Left ventricle myocardium superior (tissue), 1 donor: ENCODE measurements around the gene SUPT3H. TPM values are rescaled to one million over a fixed set of nuclear protein-coding genes. Genes with fewer than 3 reads are reported as not detected.
"Not testable (repeated sequence)": the region's sequence is repeated elsewhere in the genome, so short reads cannot be mapped to it uniquely, and the experiment has no call there.

Experiments used
- ATAC-seq: fragments of 200-7000 bp; cut with Tn5 transposase; one replicate; pipeline ENCODE4 v1.9.1; 2020; ENCODE audit warnings: mild to moderate bottlenecking, moderate library complexity
- DNase-seq: peaks from one replicate; pipeline ENCODE4 v3.0.0-alpha.2; 2020
- intact Hi-C: fragments of 100-400 bp; cut with micrococcal nuclease; formaldehyde crosslinking; loops from one replicate; pipeline ENCODE4 v1.11.0; 2022
- total RNA-seq: library from RNA; stranded (reverse); fragmentation: NEBNext Ultra II Directional; extraction: Animal tissue kit (Norgen Biotek cat#: 25700); gene quantifications from one replicate; pipeline ENCODE4 v1.2.1, GENCODE V29; 2021
- donor health status: DM: no; HTN: yes; CAD: no; lungs with severe emphysema.

The SUPT3H gene
- total RNA-seq, 1 donor from 2014 or later = 2.8 TPM

DNA sequence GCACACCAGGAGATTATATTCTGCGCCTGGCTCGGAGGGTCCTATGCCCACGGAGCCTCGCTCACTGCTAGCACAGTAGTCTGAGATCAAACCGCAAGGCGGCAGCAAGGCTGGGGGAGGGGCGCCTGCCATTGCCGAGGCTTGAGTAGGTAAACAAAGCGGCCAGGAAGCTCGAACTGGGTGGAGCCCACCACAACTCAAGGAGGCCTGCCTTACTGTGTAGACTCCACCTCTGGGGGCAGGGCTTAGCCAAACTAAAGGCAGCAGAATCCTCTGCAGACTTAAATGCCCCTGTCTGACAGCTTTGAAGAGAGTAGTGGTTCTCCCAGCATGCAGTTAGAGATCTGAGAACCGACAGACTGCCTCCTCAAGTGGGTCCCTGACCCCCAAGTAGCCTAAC is 477.4 kb downstream of the SUPT3H start:
- ATAC-seq, intact Hi-C loops, DNase-seq: not testable (repeated sequence)

DNA sequence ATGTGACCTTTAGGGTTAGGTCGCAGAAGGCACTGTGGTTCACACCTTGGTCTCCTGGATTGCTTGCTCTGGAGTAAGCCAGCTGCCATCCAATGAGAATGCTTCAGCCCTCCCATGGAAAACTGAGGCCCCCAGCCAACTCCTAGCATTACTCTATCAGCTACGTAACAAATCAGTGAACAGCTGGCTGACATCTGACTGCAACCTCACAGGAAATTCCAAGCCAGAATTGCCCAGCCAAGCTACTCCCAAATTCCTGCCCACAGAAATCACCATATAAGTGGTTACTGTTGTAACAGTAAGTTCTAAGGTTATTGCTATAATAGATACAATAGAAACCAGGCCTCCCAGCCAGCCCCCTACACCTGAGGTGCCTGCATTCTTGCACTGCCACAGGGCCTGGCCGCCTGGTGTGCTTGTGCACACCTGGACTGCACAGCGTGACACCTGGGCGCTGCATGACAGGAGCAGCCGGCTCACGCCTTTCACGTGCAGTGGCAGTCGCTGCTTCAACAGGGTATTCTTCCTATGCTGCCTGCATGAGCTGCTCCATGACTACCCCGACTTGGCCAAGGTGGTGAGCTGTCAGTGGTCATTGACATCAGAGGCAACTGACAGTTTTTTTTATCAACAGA is 479.3 kb downstream of the SUPT3H start:
- ATAC-seq (no peak), DNase-seq (no peak)
- intact Hi-C loops = no loop called here

DNA sequence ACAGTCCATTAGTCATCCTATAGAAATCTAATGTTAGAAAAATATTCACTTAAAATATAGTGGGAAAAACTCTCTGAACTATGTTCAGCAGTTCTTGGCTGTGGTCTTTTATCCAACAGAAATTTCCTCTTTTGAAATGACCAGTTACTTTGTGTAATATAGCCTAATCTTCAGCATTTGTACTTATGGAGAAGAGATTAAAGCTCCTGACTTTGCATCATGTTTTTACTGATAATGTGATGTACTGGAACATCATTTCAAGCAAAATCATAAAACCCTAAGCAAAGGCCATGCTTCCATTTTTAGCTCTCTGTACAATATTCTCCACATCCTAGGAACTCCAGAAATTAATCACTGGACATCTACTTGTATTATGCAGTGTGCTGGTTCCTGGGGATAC is 480.4 kb downstream of the SUPT3H start:
- DNase-seq = no peak
- intact Hi-C loops = no loop called here
- ATAC-seq = no peak

DNA sequence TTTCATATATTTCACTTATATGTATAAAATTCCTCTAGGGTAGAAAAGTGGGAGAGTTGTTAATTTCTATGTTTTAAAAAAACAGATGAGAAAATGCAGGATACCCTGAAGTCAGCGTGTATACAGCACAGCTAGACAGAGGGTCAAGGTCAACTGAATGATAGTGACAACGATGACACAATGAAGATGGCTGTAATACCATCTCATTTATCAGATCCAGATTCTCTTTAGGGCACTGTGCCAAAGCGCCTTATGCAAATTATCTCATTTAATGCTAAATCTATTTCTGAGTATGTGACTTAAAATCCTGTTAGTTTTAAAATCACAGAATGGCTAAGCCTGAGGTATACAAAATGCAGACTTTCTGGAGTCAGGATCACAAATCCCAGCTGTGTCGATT is 481.0 kb downstream of the SUPT3H start:
- intact Hi-C loops = no loop called here
- DNase-seq = no peak
- ATAC-seq = no peak

DNA sequence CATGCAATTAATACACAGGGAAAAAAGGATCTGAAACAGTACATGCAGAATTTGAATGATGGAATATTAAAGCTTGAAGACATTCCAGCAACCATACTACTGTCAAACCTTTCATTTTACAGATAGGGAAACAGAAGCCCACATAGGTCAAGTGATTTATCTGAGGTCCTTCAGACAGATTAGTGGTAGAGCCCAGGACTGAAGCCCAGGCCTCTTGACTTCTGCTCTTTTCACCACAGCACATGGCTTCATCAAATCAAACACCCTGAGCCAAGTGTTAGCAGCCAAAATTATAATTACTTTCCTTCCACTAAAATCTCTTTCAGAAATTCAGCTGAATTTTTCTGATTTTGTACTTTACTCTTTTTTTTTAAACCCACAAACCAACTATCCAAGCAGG is 485.2 kb downstream of the SUPT3H start:
- DNase-seq = no peak
- ATAC-seq = peak; percentile 82
- intact Hi-C loops = no loop called here

DNA sequence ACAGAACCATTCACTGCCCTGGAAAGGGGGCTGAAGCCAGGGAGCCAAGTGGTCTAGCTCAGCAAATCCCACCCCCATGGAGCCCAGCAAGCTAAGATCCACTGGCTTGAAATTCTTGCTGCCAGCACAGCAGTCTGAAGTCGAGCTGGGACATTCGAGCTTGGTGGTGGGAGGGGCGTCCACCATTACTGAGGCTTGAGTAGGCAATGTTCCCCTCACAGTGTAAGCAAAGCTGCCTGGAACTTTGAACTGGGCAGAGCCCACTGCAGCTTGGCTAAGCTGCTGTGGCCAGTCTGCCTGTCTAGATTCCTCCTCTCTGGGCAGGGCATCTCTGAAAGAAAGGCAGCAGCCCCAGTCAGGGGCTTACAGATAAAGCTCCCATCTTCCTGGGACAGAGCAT is 498.7 kb downstream of the SUPT3H start:
- ATAC-seq, DNase-seq, intact Hi-C loops: not testable (repeated sequence)

DNA sequence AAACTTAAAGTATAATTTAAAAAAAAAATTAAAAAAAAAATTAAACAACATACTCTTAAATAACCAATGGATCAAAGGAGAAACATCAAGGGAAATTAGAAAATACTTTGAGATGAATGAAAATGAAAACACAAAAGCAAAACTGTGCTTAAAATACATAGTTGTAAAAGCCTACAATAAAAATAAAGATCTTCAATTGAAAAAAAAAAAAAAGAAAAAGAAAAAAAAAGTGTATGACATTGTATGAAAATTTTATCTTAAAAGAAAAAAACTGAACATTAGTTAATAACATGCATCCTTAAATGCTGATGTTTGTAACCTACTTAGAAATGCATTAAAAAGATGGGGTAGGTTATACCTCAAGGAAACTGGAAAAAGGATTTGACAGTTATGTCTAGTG is 501.1 kb downstream of the SUPT3H start:
- DNase-seq, intact Hi-C loops, ATAC-seq: not testable (repeated sequence)

DNA sequence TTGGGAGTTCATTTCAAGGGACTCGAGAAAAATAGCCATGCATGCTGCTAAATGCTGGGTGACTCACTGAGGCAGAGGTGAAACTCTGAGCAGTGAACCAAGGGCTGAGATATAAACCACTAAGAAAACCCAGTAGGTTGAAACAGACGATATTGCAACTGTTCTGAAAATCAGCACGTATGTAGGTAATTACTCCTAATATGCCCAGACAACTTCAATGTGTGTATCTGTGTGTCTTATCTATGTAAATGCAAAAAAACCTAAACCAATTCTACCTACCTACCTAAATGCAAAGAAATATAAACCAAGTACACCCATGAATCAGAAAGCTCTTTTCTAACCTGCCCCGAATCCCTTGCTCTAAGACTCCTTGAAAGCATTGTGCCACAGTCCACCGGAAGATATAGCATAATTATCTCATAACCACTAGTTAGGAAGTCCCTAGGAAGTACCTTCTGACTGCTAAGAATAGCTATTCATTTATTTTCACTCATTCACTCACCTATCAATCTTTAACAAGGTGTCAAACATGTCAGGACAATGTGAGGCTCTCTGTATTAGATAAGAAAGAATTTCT is 508.3 kb downstream of the SUPT3H start:
- ATAC-seq (no peak), DNase-seq (no peak)
- intact Hi-C loops = no loop called here

DNA sequence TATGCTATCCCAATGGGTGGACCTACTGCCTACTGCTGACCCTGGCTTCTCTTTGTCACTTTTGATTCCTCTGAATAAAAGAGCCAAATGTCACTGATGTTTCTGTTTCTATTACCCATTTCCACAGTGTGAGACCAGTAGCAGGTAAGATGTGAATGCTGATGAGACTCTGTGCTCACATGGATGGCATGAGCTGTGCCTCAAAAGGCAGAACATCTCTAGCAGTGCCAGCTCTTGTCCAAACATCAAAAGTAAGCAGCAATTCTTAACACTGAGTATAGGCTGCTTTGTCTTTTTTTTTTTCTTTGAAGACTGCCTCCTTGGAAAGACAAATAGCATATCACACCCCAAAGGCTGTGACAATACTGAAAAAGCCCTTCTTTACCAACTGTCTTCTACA is 508.8 kb downstream of the SUPT3H start:
- intact Hi-C loops = no loop called here
- DNase-seq = no peak
- no peak for ATAC-seq

DNA sequence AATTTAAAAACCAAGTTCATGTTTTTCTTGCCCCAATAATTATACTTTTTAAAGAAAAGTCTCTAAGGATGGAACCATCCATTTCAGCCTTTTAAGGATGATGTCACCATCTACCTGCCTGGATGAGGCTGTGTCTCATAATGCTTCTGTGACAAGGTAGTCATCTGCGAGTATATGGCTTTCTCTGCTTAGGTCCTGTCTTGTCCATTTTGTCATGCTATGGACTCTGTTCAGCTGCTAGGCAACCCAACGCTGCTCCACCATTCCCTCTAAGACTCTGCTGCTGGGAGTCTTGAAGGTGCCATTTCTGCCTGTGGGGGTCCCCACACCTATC is 509.4 kb downstream of the SUPT3H start:
- intact Hi-C loops = no loop called here
- ATAC-seq (no peak), DNase-seq (no peak)

DNA sequence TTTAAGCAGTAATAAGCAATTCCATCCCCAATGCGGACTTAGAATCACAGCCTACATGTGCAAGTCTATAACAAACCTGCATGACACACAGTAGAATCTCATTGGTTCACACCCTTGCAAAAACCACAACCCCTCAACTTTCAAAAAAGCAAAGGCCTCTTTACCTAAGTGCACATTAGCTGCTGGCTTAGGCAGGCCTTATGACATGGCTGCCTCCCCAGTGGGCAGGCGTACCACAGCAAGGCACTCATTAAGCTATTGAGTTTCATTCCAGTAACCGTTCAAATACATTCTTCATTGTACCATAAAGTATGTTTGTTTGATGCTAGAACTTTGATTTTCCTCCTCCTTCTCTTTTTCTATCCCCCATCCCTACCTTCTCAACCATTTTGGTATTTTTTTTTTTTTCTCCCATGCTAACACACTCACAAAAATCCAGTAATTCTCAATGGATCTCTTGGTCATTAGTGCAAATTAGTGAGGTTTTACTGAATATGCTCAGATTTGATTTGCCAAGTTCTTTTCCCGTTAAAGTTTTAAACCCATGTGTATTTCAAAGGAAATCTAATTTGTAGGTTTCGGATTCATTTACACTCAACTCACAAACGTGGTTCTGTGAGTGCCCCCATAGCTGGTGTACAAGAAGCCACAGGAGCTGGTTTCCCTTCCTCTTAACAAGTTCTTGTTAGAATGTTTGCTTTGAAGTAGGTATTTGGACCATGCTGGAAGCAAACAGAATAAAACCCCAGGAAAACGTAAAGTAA is 510.0 kb downstream of the SUPT3H start:
- intact Hi-C loops = no loop called here
- DNase-seq (no peak), ATAC-seq (no peak)

DNA sequence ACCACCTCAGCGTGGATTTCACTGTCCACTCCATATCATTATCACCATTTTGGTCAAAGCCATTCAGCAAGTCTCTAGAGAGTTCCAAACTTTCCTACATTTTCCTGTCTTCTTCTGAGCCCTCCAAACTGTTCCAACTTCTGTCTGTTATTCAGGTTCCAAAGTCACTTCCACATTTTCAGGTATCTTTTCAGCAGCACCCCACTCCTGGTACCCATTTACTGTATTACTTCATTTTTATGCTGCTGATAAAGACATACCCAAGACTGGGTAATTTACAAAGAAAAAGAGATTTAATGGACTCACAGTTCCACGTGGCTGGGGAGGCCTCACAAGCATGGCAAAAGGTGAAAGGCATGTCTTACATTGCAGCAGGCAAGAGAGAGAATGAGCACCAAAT is 512.5 kb downstream of the SUPT3H start:
- DNase-seq, ATAC-seq, intact Hi-C loops: not testable (repeated sequence)

DNA sequence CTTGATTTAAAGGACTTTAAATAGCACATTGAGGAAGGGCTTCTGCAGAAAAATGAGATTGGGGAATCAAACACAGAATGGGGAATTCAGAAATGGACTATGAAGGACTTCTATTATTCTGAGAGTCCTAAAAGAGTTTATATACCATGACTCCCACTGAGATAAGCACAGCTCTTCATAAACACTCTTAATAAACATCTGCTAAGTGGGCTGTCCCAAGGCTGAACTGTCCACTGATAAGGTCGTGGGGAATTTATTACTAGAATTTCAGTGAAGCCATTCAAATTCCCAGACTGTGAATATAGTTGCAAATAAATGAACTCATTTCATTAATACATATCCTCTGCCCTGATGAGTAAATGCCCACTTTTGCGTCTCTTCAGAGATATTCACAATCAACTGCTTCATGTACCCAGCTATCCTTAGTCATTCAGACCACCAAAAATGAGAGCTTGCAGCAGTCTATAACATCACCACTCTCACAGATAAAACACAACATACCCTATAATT is 517.8 kb downstream of the SUPT3H start:
- intact Hi-C loops = no loop called here
- no peak for DNase-seq
- no peak for ATAC-seq

DNA sequence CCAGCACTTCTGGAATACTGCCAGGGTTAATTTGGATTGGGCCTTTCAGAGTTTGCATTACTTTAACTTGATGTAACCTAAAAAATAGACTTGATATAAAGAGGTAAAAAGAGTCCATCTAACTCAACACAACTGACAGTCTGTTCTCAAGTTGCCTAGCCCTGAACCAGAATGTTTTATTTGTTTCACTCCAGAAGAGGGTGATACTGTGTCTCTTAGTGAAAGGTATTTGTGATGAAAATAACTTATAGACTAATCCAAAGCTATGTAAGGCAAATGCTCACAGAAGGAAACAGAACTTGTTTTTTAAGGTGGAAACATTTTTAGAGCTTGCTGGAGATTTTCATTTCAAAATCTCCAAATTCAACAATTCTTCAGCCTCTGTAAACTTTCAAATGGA is 518.7 kb downstream of the SUPT3H start:
- intact Hi-C loops = no loop called here
- no peak for ATAC-seq
- DNase-seq = no peak

DNA sequence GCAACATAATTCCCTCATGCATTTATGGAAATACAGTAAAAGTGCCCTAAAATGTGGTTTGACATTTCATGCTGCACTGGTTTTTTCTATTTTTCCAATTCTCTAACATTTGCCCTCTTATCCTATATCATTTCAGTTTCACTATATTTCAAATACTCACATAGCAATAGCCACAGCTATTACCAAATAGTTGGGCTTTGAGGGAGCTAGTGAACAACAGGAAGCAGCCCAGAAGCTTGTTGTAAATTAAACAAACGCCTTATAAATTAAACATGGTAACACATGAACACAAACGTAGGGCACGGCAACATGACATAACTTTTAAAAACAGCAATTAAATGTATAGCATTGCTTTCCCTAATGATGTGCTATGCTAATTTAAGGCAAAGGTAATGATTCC is 521.3 kb downstream of the SUPT3H start:
- ATAC-seq (no peak), DNase-seq (no peak)
- intact Hi-C loops = no loop called here

DNA sequence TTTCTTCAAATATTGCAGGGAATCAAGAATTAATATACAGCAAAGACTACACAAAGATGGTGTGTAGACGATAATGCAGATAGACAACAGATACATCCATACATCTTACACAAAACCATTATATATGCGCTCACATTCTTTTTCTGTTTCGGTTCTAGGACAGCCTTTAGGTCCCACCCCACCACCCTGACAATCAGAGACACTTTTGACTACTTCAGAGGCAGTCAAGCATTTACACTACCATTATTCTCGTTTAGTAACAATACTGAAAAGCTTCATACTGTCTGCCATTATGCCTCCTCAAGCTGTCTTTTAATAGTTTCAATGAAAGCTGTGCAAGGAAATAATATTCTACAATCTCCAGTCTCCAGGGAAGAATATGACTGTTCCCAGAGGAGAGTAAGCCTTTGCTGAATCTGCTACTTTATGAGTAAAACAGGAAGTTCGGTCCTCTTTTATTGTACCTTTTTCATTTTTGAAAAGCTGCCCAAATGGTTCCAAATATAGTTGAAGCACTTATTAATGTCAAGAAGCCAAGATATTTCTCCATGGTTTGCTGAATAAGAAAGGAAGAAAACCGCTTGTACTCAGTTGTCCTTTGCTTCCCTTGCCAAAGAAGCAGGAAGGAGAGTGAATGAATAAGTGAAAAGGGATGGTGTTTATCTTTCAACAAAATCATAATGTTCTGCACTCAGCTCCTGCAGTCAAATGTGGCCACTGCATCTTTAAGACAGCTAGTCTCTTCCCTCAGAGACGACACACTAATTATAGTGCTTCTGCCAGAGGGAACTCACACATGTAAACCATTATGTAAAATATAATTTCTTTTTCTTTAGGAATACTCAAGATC is 521.9 kb downstream of the SUPT3H start:
- DNase-seq (no peak), ATAC-seq (peak; percentile 65)
- intact Hi-C loops = no loop called here

DNA sequence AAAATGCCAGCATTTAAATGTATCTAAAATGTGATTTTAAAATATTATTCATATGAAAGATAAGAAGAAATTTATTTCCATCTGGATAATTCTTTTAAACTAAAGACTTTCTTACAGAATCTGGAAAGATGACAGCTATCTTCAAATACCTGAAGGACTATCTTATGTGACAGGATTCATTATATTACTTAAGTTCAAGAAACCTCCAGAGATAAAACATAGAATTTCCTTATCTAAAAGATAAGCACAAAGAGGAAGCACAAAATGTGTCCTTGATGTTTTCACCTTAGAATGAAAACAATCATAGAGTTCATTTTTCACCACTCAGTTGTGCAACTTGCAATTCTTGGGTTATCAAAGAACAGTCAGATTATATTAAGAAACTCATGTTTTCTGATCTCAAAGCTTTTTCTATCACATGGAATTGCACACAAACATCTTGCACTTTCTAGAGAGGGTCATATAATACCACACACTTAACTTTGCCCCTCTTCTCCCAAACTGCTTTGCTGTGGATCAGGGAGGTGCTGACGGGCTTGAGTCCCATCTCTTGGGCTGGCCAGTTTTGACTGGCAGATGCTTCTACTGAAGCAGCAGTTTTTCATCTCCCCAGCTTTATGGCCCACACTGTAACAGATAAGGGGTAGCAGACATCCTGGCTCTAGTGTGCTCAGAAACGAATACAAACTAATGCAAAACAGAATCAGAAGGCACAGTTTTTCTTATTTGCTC is 522.9 kb downstream of the SUPT3H start:
- intact Hi-C loops = no loop called here
- no peak for ATAC-seq
- DNase-seq = no peak

DNA sequence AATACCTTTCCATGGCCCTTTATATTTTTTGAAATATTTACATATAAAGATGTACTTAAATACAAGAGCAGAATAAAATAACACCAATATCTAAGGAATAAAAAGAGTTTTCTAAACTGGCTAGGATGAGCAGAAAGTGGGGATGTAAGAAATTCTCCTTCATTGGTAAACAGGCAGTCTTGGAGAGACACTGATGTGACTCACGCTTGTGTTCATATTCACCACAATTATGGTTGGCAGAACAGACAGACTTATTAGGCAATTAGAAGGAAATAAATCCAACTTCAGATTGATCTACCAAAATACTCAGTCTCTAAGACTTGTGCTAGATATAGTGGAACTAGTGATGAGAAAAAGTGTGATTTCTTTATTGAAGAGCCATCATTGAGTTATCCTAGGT is 526.6 kb downstream of the SUPT3H start:
- DNase-seq = no peak
- ATAC-seq = peak; percentile 47
- intact Hi-C loops = no loop called here

DNA sequence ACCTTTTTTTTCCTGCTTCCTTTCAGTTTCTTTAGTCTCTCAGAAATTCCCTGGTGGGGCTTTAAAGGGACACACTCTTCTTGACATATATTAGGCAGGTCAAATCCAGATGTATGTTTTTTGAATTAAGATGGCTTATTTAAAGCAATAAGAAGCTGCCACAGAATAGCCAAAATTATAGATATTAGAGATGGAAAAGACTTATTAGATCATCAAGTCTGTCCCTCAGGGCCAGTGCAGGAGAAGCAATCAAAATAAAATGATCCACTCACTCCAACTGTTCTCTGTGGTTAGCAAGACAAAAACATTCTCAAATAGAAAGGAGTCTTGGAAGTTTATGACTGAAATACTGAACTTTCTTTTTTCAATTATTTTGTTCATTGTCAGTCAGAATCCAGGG is 527.4 kb downstream of the SUPT3H start:
- intact Hi-C loops = no loop called here
- no peak for ATAC-seq
- no peak for DNase-seq
